ENCODE measurements around the gene ATG16L2.

DNA sequence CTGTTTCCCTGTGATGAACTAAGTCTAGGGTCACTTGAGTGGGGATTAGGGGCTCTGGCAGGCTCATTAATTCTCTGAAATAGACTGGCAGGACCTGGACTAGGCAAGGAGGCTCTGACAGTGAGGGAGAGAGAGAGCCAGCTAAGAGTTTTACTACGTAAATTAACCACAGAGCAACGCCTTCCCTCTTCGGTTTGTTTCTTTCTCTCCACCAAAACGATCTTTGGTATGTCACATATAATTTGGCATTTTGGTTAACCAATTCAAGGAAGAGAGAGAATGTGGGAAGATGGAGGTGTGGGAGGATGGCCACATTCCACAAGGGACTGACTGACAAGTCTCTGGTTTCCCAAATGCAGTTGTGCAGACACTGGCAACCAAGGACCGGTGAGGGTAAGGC lies 27.9 kb downstream of the ATG16L2 start:
- TF ChIP-seq POLR2A (IDR thresholded peaks at IDR 0.05) = no peak
- TF ChIP-seq, protein P1, sequence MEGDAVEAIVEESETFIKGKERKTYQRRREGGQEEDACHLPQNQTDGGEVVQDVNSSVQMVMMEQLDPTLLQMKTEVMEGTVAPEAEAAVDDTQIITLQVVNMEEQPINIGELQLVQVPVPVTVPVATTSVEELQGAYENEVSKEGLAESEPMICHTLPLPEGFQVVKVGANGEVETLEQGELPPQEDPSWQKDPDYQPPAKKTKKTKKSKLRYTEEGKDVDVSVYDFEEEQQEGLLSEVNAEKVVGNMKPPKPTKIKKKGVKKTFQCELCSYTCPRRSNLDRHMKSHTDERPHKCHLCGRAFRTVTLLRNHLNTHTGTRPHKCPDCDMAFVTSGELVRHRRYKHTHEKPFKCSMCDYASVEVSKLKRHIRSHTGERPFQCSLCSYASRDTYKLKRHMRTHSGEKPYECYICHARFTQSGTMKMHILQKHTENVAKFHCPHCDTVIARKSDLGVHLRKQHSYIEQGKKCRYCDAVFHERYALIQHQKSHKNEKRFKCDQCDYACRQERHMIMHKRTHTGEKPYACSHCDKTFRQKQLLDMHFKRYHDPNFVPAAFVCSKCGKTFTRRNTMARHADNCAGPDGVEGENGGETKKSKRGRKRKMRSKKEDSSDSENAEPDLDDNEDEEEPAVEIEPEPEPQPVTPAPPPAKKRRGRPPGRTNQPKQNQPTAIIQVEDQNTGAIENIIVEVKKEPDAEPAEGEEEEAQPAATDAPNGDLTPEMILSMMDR (IDR thresholded peaks at IDR 0.05) = no peak

Measured in esophagus squamous epithelium (tissue), 4 donors.